Ascending aorta (tissue), 2 donors: ENCODE data around the gene CTRL. TPM values are rescaled to one million over a fixed set of nuclear protein-coding genes. Genes with fewer than 3 reads are reported as not detected.

ENCODE experiments used
- DNase-seq, 2 donors: peaks; one replicate each; pipeline ENCODE4 v3.0.0-alpha.2; 2019; ENCODE audit warnings: low spot score in 2 of 2
- H3K27ac ChIP-seq, 2 donors: fragments of 200-600 bp; sonication (generic); one replicate each; pipeline ENCODE4 v1.5.1; 2016 to 2017; ENCODE audit warnings: mild to moderate bottlenecking in 1 of 2
- H3K27me3 ChIP-seq: fragments of 200-600 bp; sonication (generic); one replicate; pipeline ENCODE4 v1.5.1; 2017
- H3K36me3 ChIP-seq, 2 donors: fragments of 200-600 bp; sonication (generic); one replicate each; pipeline ENCODE4 v1.5.1; 2016
- H3K4me1 ChIP-seq, 2 donors: fragments of 200-600 bp; sonication (generic); one replicate each; pipeline ENCODE4 v1.5.1; 2016 to 2017; ENCODE audit warnings: mild to moderate bottlenecking in 1 of 2
- H3K4me3 ChIP-seq, 2 donors: fragments of 200-600 bp; sonication (generic); one replicate each; pipeline ENCODE4 v1.5.1; 2016 to 2017; ENCODE audit warnings: mild to moderate bottlenecking in 1 of 2
- H3K9me3 ChIP-seq, 2 donors: fragments of 200-600 bp; sonication (generic); one replicate each; pipeline ENCODE4 v1.5.1; 2016
- intact Hi-C: fragments of 100-400 bp; cut with DNase I; formaldehyde crosslinking; loops from one replicate; pipeline ENCODE4 v1.15.1; 2023
- total RNA-seq: library from RNA; depleted of rRNA; stranded (reverse); fragments of >200 nt; gene quantifications from one replicate; pipeline ENCODE4 v1.1.0, GENCODE V29; 2016
- TF ChIP-seq, protein P1 (sequence below), 3 experiments: fragments of 200-600 bp in 2 of 3; fragments of 450-650 bp in 1 of 3; sonication (generic) in 2 of 3; IDR thresholded peaks; one replicate each; pipeline ENCODE4 v1.5.1; 2016 to 2019; ENCODE audit warnings: antibody characterized with exemption in 3 of 3, mild to moderate bottlenecking in 1 of 3, moderate library complexity in 1 of 3

Gene CTRL
- total RNA-seq, 1 donor from 2014 or later = 0.43 TPM

DNA sequence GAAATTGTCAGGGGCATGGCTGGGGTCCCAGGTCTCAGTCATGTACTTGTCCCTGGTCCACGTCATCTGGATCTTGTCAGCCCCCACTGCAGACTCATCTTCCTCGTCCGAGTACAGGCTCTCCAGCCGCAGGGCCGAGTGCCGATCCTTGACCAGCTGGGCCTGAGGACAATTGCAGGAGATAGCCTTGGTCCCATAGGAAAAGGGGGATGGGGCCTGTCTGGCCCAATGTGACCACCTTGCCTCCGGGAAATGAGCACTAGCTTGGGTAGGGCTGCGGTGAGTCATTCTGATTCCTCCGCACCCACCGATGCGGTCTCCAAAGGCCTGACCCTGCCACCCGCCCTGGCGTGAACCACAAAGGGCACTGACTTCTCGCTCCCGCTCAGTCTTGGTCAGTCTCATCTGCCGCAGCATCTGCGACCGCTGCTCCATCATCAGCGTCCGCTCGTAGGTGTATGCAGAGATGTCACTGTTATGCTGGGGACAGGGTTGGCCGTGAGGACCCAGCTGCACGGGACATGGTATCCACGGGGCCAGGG is 13.8 kb upstream of the CTRL start:
- TF ChIP-seq, protein P1, sequence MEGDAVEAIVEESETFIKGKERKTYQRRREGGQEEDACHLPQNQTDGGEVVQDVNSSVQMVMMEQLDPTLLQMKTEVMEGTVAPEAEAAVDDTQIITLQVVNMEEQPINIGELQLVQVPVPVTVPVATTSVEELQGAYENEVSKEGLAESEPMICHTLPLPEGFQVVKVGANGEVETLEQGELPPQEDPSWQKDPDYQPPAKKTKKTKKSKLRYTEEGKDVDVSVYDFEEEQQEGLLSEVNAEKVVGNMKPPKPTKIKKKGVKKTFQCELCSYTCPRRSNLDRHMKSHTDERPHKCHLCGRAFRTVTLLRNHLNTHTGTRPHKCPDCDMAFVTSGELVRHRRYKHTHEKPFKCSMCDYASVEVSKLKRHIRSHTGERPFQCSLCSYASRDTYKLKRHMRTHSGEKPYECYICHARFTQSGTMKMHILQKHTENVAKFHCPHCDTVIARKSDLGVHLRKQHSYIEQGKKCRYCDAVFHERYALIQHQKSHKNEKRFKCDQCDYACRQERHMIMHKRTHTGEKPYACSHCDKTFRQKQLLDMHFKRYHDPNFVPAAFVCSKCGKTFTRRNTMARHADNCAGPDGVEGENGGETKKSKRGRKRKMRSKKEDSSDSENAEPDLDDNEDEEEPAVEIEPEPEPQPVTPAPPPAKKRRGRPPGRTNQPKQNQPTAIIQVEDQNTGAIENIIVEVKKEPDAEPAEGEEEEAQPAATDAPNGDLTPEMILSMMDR (IDR thresholded peaks at IDR 0.05) = no peak
- intact Hi-C loops = loop anchor here (10.0 kb wide), 1 partner anchor 1021 kb away; the partner anchor contains the start of gene RRAD
- peaks cover 5 to 13% of the 10 kb centered on the region in 2 donors for H3K4me1 ChIP-seq
- DNase-seq = no peak
- no peaks in the 10 kb centered on the region for H3K27me3 ChIP-seq
- H3K36me3 ChIP-seq = peaks cover 72 to 82% of the 10 kb centered on the region in 2 donors
- H3K4me3 ChIP-seq = no peak overlapping the region
- peak overlapping the region in 1 of 2 donors; percentile 86 for H3K27ac ChIP-seq
- no peaks in the 10 kb centered on the region for H3K9me3 ChIP-seq

DNA sequence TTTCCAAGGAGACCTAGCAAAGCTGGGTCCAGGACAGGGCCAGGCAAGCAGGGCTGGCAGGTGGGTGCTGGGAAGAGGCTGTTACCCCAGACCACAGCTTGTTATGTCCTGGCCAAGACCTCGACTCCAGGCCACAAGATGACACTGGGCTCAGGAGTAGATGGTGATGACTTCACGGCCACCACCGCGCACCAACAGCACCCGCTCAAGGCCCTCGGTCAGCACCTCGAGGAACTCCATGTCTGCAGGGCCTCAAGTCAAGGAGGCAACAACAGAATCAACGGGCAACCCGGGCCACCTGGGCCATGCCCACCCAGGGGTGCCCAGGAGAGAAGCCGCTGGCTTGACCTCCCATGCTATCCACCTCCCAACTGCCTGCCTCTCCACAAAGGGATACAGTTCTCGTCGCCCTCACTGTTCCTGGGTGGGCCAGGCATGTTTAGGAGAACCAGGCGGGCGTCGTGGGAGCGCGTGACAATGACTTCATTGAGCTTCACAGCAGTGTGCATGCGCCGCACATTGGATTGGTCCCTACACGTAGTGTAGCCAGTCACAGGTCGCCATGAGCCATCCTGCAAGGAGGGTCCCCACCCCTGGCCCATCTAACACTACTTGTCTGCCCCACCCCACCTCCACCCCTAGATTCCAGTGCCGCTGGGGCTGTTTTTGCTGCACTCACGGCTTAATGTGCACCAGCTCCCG is 13.2 kb upstream of the CTRL start:
- Histone ChIP-seq H3K36me3 (peaks cover 66 to 82% of the 10 kb centered on the region in 2 donors), H3K4me1 (peaks cover 5 to 13% of the 10 kb centered on the region in 2 donors), H3K27me3 (no peaks in the 10 kb centered on the region), H3K9me3 (no peaks in the 10 kb centered on the region), H3K27ac (peak overlapping the region; percentile 81 to 86), H3K4me3 (no peak overlapping the region)
- intact Hi-C loops = loop anchor here (5.0 to 10.0 kb wide), 2 partner anchors 128 to 1020 kb away; partner anchors contain the start of gene RRAD
- TF ChIP-seq, protein P1 (IDR thresholded peaks at IDR 0.05) = no peak
- no peak for DNase-seq

DNA sequence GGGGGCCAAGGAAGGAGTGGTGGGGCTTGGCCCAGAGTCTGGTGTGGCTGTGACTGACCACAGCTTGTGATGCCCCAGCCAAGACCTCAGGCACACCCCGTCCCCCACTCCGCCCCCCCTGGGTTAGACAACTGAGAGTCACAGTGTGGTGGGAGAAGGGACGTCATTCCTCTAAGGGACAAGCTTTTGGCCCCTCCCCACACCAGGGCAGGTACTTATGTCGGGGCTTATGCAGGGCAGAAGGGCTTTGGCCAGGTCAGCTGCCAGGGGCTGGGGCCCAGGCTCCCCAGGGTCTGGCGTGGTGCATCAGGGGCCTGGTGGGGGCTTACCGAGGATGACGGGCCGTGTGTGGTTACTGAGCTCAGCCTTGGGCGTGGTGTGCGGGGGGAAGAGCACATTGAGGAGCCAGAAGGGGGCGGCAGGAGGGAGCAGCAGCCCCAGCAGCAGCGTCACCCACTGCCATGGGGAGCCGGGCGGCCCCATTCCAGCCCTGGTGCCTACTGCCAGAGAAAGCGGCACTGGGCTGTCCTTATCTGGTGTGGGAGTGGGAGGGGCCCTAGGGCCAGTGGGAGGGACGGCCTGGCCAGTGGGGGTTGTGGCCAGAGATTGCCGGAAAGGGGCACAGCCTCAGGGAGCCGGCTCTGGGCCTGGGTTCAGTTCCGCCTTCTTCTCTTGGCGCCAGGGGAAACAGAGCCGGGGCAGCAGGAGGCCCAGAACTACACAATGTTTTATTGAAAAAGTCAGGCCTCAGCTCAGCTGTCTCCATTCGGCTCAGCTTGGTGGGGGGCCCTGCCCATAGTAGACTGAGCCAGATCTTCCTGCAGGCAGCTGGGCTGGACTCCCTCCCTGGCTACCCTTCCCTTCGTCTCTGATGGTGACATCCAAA is 12.2 kb upstream of the CTRL start, which contains the start of gene LCAT:
LCAT (minus strand) TSS at position 502 of the 886 bp plus-strand sequence; CDS start at position 483, 19 bp downstream.
- Histone ChIP-seq H3K36me3 (peaks cover 56 to 80% of the 10 kb centered on the region in 2 donors), H3K27me3 (no peaks in the 10 kb centered on the region), H3K27ac (peak within 1 kb of the TSS; percentile 81 to 86), H3K4me3 (peak within 1 kb of the TSS in 1 of 2 donors; percentile 1), H3K4me1 (peaks cover 5 to 13% of the 10 kb centered on the region in 2 donors), H3K9me3 (no peaks in the 10 kb centered on the region)
- intact Hi-C loops = loop anchor here (5.0 to 10.0 kb wide), 2 partner anchors 127 to 1019 kb away; partner anchors contain the start of gene RRAD
- DNase-seq = peak; percentile 31 to 92
- TF ChIP-seq, protein P1 (IDR thresholded peaks at IDR 0.05) = no peak

DNA sequence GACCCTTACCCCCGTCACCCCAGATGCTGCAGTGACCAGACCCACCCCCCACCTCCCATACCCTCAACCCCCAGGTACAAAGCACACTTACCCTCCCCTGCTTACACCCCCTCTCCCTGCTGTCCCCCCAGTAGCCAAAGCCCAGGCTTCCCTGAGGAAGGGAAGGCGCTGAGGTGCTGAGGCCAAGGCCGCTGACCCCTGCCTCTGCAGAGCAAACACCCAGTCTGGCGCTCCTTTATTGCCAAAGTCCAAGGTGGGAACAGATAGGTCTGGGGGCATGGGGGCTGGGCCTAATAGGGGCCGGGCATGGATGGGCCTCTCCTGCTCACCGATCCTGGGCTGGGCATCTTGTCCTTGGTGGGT is 11.6 kb upstream of the CTRL start:
- TF ChIP-seq, protein P1 (IDR thresholded peaks at IDR 0.05) = no peak
- Histone ChIP-seq H3K4me1 (peaks cover 5 to 13% of the 10 kb centered on the region in 2 donors), H3K27ac (peak overlapping the region; percentile 81 to 86), H3K9me3 (no peaks in the 10 kb centered on the region), H3K36me3 (peaks cover 50 to 73% of the 10 kb centered on the region in 2 donors), H3K4me3 (peak overlapping the region in 1 of 2 donors; percentile 1), H3K27me3 (no peaks in the 10 kb centered on the region)
- intact Hi-C loops = loop anchor here (5.0 to 10.0 kb wide), 2 partner anchors 126 to 1018 kb away; partner anchors contain the start of gene RRAD
- no peak for DNase-seq
